Superior temporal gyrus (tissue), 1 donor: ENCODE measurements around the gene SLC26A9.
A peak's percentile ranks its signal among the peaks of the same experiment; 100 is the strongest.

Experiments used
- DNase-seq: peaks from one replicate; pipeline ENCODE4 v3.0.0-alpha.2; 2016; ENCODE audit errors: extremely low spot score

Gene SLC26A9, protein sequence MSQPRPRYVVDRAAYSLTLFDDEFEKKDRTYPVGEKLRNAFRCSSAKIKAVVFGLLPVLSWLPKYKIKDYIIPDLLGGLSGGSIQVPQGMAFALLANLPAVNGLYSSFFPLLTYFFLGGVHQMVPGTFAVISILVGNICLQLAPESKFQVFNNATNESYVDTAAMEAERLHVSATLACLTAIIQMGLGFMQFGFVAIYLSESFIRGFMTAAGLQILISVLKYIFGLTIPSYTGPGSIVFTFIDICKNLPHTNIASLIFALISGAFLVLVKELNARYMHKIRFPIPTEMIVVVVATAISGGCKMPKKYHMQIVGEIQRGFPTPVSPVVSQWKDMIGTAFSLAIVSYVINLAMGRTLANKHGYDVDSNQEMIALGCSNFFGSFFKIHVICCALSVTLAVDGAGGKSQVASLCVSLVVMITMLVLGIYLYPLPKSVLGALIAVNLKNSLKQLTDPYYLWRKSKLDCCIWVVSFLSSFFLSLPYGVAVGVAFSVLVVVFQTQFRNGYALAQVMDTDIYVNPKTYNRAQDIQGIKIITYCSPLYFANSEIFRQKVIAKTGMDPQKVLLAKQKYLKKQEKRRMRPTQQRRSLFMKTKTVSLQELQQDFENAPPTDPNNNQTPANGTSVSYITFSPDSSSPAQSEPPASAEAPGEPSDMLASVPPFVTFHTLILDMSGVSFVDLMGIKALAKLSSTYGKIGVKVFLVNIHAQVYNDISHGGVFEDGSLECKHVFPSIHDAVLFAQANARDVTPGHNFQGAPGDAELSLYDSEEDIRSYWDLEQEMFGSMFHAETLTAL

DNA sequence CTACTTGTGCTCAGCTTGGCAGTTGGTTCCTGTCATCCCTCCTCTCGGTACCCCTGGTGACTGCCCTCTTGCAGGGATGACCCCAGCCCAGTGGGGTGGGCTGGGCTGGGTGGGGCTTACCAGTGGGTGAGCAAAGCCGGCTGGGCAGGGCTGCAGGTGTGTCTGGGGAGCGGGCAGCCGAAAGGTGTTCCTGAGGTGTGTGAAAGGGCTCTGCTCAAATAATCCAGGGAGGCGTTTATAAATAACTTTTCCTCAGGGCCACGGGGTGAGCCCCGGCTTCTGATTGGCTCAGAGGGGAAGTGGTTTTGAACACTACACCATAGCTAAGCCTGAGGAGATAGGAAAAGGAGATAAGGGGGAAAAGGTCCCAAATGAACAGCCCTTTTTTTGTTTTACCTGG, at the start of gene SLC26A9:
SLC26A9 (minus strand) TSS at position 212 of the 400 bp plus-strand sequence. CDS start 7,636 bp downstream, outside the sequence.
- DNase-seq: no peak

DNA sequence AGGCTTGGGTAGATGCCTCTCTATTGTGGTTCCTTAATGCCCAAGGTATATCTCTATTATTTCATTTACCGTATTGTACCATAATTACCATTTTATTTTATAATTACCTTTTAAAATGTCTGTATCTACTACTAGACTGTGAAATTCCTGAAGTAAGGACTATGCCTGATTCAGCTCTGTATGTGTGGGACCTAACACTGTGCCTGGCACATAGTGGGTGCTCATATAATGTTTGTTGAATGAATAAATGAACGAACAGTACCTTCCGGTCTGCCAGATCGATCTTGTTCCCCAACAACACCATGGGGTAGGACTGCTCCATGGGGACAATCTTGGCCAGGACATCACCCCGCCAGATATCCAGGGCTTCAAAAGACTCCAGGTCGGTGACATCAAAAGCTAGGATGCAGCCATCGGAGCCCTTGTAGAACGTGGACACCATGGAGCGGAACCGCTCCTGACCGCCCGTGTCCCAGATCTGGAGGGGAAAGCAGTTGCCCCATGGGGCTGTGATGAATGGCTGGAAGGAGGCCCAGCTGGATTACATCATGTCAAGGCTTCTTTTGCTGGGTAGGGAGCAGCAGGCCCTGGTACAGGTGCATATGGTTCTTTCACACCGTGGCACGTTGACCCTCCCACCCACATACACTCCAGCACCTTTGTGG, 49.1 kb upstream of the SLC26A9 start:
- DNase-seq: no peak

DNA sequence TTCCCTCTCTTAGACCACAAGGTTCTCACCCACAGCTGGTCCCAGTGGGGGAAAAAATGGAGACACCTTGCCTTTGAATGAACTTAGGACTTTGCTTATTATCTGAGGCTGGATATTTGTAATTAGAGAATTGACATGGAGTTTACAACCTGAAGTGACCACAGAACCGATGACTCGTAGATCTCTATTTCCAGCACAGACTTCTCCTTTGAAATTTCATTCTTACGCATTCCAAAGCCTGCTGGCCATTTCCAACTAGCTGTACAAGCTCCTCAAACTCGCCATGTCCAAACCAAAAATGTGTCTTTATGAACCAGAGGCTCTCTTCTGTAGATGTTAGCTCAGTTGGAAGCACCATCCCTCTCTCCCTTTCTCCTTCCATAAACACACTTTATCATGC, 48.0 kb upstream of the SLC26A9 start:
- DNase-seq: no peak

DNA sequence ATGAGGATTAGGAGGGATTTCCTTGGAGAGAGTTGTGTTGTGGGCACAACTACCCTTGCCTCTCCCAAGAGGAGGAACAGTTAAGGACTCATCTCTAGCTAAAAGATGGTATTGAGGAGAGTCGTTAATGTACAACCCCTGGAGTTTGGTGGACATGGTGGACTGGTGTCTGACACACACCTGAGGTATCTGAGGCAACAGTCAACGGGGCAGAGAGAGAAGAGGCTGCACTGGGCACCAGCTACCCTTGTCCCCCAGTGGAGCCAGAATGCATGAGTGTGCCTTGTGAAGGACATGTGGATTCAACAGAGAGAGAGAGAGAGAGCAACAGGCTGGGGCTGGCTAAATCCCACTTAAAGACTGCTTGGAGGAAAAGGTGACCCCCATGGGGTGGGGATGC, 47.0 kb upstream of the SLC26A9 start:
- DNase-seq: no peak

DNA sequence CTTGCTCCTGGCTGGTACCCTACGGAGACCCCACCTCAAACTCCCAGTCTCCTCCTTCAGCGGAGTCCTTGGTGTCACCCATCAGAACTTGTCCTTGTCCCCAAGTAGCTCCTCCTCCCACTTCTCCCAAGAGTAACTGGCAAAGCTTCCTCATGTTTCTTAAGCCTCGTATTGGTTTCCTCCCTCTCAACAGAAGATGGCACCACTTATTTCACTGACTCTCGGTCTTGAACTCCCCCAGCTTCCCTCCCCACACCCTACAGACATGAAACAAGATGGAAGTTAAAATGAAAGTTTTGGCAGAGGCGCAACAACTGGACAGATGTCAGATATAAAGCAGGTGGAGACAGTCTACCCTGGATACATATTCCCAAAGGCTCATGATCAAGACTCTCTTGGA, 46.5 kb upstream of the SLC26A9 start:
- DNase-seq: no peak

DNA sequence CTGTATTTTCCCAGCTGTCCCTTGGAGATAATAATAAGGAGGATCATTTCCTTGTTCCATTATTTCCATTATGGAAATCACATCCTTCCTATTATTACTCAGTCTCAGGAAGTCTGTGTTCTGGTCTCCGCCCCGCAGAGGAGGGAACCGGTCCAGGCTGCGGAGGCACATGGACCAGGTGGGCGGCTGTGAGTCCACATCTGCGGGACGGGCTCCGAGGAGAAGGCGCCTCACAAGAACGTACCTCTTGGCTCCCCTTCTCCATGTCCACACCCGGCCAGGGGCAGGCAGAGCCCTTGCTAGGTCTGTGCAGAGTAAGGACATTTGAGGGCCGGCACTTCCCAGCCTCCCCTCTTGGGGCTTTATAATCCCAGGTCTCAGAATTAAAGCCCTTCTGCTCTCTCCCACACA, 45.3 kb upstream of the SLC26A9 start:
- DNase-seq: no peak

DNA sequence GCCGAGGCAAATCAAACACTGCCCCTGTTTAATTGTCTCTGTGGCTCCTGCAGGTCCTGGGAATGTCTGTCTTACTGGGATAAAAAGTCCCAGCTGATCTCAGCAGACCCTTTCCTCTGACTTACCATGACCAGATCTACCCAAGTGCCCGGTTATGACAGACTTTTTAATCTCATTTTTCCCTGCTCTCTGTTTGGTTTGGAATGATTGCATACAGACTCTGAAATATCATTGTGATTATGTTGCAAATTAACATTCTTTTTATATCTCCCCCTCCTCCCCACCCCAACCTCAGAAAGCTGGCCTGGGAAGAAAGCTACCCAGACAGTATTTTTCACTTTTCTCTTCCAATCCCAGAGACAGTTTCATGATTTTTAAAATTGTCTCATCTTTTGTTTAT, 43.6 kb upstream of the SLC26A9 start:
- no peak for DNase-seq

DNA sequence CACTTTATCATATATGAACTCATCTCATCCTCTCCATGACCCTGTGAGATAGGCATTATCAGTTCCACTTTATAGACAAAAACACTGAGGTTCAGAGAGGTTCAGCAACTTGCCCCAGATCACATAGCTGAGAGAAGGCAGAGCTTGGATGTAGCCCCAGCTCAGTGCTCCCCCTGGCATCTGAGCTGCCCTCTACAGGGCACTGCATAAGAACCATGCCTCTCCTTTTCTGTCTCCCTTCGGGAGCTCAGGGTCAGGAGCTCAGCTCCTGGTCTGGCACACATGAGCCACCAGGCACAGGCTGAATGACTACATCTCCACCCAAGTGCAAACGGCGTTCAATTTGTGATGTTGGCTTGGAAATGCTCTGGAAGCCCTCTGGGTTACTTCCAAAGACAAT, 43.0 kb upstream of the SLC26A9 start:
- DNase-seq: no peak

DNA sequence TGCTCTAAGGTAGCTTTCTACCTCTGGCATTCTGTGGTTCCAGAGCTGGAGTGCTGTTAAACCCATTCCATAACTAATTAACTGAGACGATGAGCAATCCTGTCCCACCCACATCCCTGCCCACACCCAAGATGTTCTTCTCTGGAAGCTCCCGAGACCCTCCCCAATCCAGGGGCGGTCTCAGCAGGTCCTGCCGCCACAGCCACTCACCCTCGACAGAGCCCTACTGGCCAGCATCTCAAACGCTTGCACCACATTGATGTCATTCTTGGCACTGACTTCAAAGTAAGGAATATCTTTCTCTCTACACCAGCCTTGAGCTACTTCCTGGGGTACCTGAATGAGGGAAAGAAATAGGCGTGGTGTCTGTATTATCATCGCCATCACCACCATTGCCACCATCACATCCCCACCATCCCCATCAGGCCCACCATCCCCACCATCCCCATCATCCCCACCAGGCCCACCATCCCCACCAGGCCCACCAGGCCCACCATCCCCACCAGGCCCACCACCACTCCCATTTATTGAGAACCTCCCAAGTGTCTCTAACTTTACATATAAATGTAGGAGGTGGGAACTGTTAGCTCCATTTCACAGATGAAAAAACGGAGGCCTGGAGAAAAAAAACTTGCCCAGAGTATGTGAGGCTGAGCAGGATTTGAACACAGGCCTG, 42.2 kb upstream of the SLC26A9 start:
- no peak for DNase-seq

DNA sequence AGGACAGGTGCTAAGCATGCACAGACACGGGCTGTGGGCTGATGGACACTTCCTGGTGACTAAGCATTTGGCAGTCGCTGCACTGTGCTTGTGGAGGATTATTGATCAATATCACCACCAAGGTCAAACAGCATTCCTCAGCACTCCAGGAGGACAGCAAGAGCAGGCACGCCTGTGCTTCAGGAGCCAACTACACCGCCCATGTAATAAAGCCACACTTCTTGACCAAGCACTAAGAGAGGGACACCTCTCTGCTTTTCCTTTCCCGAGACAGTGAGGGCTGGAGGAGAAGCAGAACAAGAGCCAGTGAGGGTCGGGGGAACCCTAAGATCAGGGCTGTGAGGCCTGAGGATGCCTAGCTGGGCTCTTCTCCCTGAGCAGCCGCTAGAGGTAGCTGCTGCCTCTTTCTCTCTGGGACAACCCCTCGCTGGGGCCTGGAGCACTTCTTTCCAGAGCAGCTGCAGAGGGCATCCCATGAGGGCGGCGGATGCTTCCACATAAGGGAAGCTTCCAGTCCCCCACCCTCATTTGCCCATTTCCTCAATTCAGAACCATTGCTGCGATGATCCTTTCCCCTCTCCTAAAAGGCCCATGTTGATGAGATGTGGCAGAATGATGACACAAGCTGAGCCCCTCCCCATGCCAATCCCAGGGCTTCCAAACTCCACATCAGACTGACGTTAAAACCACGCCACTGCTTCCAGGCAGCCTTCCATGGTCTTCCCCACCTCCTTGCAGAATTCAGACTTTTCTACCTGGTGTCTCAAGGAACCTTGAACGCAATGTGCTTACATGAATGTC, 40.9 kb upstream of the SLC26A9 start:
- peak; percentile 90 for DNase-seq

DNA sequence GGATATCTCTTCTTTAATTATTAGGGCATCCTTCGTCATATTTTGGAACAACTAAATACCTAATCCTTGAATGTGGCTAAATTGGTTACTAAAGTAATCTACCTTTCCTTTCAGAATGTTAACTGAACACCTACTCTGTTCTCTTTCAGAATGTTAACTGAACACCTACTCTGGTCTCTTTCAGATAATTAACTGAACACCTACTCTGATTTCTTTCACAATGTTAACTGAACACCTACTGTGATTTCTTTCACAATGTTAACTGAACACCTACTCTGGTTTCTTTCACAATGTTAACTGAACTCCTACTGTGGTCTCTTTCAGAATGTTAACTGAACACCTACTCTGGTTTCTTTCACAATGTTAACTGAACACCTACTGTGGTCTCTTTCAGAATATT, 38.0 kb upstream of the SLC26A9 start:
- DNase-seq: no peak

DNA sequence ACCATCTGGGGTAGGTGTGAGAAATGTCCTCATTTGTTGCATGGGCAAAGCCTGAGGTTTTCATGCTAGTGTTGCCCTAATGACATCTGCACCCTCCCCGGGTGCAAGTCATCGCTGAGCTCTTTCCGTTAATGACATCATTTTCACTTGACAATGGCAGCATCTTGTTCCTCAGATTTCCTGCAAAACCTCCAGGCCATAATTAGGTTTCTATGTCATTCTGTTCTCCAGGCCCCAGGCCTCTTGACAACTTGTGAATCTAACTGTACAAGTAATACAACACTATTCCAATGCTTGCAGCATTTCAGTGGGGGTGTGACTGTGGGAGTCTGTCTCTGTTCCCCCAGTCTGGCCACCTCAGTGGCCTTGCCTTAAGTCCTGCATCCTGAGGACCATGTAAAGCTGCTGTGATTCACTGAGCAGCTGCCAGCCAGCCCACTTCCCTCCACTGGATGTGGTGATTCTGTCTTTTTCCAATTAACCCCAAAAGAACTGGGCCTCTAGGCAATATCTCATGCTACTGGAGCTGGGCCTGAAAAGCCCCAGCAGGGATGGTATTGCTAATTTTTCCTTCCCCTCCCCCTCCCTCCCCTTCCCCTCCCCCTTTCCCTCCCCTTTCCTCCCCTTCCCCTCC, 37.1 kb upstream of the SLC26A9 start:
- DNase-seq: no peak

DNA sequence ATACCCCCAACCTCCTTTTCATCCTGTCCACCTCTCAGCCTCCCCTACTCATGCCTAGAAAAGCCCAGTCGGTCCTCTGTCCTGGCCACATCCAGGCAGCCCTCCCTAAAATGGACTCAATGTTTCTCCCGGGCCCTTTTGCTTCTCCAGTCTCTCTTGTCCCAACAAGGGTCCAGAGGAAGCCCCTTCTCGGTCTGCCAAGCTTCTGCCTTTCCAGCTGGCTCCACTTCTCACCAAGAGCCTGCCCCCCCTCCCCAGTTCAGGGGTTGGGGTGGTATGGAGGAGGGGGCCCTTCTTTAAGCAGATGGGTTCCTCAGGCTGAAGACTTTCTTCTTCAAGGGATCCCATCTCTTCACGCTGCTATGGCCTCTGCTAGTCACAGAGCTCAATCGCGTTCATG, 36.0 kb upstream of the SLC26A9 start:
- no peak for DNase-seq

DNA sequence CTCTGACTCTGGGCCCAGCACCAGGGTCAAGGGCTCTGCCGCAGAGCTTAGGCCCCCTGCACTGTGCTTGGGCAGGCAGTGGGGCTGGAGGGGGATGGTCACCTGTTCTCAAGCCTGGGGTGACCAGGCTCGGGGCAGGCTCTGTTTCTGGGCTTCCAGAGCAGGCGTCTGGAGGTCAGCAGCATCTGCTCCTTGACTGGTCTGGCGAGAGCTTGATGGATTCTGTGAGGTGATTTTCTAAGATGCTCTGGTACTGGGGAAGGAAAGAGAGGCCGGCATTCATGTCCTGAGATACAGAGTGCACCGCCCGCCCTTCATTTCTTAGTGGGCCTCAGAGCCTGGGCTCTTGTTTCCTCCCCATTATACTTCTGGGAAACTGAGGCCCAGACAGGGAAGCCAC, 35.4 kb upstream of the SLC26A9 start:
- DNase-seq: no peak

DNA sequence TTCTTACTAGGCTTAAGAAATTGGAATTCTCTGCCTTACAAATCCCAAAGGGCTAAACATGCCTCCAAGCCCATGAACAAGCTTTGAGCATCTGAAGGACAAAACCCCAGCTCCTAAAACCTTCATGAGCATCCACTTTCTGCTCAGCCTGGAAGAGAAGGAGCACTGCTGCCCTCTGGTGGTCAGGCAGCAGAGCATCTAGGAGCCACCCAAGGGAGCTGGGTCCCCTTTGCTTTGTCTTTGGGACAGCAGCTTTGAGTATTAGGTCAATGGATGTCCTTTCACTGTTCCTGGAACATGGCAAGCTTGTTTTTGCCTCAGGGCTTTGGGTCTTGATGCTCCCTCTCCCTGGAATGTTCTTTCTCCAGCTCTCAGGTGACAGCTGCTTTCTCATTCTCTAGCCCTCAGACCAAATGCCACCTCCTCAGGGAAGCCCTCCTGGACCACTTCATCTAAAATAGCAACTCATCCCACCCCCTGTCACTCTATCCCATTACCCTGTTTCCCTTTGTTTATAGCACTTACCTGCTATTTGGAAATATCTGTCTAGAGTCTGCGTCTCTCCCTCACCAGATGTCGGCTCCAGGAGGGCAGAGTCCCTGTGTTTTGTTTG, 34.3 kb upstream of the SLC26A9 start:
- peak; percentile 95 for DNase-seq

DNA sequence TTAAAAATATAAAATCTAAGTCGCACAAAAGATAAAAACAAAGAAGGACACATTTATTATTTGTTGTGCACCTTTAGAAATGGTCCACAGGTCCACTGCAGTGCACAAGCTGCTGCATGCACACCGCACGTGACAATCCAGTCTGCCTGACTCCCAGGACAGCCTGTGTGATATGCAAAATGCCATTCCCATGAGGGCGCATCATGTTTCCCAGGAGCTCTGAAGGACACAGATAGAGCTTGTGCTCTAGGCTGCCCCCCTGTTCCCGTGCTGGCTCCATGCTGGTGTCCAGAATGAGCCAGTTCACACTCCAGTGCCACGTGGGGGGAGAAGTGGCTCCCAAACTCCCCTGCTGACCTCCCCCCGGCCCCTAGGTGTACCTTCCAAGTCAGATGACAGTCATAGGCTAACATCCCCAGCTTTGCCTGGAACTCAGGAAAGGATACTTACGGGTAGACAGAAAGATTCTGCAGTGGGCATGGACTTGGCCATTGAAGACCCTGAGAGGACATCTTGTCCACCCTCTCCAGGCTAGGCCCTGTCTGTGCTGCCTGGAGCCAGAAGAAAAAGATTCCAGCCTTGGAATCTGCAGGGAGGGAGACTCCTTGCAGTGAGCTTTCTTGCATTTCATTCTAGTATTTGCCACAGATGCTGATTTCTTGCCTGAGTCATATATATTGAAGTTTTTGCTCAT, 33.6 kb upstream of the SLC26A9 start:
- DNase-seq: peak; percentile 66

DNA sequence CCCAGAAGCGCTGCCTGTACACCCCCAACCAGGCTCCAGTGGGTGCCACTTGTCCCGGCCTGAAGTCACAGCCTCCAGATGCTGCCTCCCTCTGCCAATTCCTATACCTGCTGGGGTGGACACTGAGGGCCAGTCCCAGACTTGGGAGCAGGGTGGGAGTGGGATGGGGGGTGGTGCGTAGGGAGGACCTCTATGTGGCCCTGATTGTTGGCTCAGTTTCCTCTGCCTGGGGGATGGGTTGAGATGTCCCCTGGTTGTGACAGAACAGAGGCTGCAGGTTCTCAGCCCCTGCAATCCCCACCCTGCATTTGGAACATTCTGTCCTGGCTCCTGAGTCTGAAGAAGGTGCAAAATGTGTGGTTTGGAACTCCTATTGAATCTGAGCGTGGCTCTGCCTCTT, 32.8 kb upstream of the SLC26A9 start:
- no peak for DNase-seq

DNA sequence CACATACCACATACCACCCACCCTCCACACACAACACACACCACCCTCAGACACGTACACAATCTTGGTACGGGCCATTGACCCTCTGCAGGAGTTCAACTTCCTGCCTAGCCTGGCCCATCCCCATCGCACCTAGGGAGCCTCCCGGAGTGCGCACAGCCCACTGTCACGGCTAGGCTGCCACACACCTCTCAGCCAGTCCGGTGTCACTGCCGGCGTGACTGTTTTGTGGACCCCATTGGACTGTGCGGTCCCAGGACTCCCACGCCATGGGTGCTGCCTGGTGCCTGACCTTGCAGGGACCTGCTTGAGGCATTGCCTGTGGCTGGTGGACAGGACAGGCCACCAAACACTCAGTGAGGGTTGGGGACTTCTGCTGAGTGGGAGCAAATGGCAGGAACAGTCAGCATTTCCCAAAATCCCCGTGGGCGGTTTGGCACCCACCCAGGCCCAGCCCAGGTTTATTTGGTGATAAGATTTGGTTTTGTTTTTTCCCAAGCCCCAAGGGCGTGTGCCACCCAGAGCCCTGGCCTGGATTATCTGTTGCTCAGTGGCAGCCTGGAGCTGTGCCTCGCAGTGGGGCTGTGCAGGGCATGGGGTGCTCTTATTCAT, 32.2 kb upstream of the SLC26A9 start:
- DNase-seq: no peak

DNA sequence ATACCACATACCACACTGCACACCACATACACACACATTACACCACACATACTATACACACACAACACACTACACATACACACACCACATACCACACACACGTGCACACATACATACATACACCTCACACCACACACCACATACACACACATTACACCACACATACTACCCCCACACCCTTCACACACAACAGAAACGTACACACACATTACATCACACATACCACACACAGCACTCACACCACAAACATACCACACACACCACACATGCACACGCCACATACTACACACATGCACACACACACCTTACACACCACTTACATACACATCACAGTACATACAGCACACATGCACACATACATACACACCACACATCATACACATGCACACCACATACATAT, 31.5 kb upstream of the SLC26A9 start:
- DNase-seq: no peak
